Measurements from ENCODE around the gene CACNB4.

Gene CACNB4

GRCh38 chr2:151849413-151850010 is 249.3 kb downstream of the CACNB4 start:
- peak in 2 of 3 experiments; percentile 3 to 54 for DNase-seq

GRCh38 chr2:151845884-151846283 is 253.0 kb downstream of the CACNB4 start:
- no peak for DNase-seq

GRCh38 chr2:151845481-151845880 is 253.4 kb downstream of the CACNB4 start:
- no peak for DNase-seq

DNA sequence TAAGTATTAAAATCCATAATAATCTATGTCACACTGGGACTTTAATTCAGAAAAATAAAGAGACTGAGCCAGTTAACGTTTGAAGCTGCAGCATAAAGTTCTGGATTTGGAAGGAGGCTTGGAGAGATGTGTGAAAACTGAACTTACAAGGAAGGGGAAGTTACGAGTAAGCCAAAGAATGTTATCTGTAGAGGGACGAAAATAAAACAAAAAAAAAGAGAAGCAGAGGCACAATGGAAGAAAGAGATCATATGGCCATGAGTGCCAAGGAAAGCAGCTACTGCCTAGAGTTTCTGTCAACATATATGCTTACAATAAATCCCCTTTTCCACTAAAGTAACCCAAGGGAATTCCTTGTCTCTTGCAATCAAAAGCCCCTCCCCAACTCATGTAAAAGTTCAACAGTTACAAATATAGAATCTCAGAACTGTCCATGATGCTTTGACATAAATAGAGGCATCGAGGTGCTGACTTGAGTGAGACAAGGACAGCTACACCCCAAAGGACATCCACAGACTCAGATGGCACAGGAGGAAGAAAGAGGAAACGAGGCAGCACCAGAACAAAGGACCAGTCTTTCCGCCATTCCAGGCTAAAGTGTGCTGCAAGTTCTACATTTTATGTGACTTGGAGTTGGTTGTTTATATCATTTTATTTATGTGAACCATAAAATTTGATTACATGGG is 254.5 kb downstream of the CACNB4 start:
- DNase-seq = no peak

- no peak for DNase-seq
These were observed 255.2 kb downstream of the CACNB4 start for GRCh38 chr2:151843691-151844061.

DNA sequence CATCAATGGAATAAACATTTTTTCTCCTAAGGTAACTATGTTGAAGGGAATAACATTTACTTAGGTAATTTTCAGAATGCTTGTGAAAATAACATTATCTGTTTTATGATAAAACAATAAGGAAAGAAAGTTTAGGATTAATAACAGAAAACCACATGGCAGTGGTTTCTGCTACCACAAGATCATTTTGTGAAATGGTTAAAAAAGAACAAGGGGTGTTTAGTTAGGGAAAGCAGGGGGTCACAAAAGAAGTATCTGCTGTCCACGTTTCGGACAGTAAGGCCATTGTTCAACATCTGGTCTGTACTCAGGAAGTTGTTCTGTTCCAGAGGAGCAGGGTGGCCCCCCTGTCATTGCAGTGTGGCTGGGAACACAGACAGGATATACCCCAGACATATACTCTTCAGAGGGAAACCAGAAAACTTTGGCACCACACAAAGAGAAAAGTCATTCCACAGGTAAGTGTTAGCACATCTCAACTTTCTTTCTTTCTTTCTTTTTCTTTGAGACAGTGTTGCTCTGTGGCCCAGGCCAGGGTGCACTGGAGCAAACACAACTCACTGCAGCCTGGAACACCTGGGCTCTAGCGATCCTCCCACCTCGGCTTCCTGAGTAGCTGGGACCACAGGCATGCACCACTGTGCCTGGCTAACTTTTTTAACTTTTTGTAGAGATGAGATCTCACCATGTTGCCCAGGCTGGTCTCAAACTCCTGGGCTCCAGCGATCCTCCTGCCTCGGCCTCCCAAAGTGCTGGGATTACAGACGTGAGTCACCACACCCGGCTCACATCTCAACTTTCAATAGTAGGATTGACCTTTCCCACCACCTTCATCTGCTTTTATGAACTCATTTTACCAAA is 255.8 kb downstream of the CACNB4 start:
- DNase-seq = no peak

DNA sequence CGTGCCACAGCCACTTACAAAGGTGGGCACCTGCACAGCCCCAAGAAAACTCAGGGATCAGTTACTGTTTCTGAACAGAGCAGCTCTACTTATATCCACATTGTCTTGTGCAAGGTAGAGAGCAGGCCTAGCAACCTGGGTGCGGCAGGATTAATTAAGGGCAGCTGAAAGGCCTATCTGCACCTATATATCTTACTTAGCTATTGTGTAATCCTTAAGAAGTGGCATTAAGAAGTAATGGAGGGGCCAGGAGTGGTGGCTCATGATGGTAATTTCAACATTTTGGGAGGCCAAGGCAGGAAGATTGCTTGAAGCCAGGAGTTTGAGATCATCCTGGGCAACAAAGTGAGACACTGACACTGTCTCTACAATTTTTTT is 257.8 kb downstream of the CACNB4 start:
- no peak for DNase-seq

DNA sequence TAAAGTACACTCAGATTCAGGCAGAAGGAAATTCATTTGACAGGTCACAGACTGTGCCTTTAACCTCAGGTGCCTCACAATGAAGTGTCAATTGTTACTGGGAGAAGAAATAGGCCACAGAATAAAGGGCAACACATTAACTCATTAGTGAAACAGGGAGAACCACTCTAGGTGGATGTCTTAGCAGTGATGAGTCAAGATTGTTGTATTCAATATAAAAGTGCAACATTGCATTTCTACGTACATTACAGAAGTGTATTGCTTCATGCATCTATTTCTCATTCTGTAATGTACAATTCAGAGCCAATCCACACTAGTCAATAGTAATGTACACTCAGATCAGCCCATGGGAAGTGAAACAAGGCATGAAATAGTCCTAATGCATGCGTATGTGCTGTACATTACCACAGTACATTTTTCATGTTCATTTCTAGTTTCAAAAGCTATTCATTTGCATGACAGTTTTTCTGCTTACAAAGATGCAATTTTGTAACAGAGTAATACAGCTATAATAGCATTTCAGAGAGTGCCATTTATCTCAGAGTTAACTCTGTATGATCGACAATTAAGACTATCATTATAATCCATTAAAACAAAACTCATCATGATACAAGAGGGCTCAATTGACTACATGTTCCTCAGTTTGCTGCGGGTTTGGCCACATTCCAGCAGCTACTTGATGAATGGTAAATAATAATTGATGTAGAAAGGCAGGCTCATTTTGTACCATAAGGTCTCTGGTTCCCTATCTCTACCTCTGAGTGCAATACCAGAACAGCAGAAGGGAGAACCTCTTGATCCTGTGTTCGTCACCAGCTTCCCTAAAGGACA is 258.4 kb downstream of the CACNB4 start:
- DNase-seq = peak in 2 of 3 experiments; percentile 44 to 88

GRCh38 chr2:151837926-151838325 is 260.9 kb downstream of the CACNB4 start:
- no peak for DNase-seq

- DNase-seq = no peak
These were observed 264.9 kb downstream of the CACNB4 start for GRCh38 chr2:151833984-151834383.

- DNase-seq = no peak
These were observed 267.9 kb downstream of the CACNB4 start for GRCh38 chr2:151830961-151831360.

GRCh38 chr2:151828890-151829324 is 269.9 kb downstream of the CACNB4 start:
- DNase-seq = no peak

GRCh38 chr2:151828143-151828889 is 270.5 kb downstream of the CACNB4 start, which contains the start of gene ARL5A:
Gene ARL5A (minus strand): TSS chr2:151828421. CDS start chr2:151828176, 245 bp downstream.
- peak; percentile 81 to 96 (median 95) for DNase-seq

GRCh38 chr2:151827564-151828142 is 271.2 kb downstream of the CACNB4 start:
- DNase-seq = peak in 2 of 3 experiments; percentile 52 to 64

GRCh38 chr2:151826737-151827157 is 272.1 kb downstream of the CACNB4 start:
- no peak for DNase-seq

DNA sequence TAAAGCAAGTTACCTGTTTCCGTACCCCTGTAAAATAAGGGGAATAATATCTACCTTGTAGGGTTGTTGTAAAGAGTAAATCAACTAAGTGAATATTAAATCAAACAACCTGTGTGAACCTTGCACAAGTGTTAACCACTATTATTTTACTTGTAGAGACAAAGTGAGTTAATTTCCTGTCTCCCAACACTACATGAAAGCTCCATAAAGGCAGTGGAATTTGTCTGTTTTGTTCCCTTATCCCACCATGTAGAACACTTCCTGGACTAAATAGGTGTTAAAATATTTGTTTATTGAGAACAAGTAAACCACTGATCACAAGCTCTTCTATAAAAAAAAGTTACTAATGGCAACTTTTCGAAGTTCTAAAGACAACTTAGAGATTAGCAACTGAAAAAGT is 274.0 kb downstream of the CACNB4 start:
- no peak for DNase-seq

- DNase-seq = no peak
These were observed 275.2 kb downstream of the CACNB4 start for GRCh38 chr2:151823651-151824050.

DNA sequence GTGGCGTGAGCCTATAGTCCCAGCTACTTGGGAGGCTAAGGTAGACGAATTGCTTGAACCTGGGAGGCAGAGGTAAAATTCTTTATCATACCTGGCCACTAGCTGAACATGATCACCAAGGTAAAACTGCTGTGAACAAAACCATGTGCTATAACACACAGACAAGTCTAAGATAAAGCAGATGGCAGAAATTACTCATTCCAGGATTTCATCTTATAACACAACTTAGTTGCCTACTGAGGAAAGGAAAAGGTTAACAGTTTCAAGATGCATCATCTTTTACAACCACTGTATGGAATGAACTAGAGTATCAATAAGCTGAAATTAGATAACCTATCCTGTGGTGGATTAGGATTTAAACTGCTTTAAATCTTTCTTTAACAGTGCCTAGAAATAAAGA is 278.9 kb downstream of the CACNB4 start:
- DNase-seq = no peak

- DNase-seq = no peak
These were observed 280.9 kb downstream of the CACNB4 start for GRCh38 chr2:151817929-151818328.

DNA sequence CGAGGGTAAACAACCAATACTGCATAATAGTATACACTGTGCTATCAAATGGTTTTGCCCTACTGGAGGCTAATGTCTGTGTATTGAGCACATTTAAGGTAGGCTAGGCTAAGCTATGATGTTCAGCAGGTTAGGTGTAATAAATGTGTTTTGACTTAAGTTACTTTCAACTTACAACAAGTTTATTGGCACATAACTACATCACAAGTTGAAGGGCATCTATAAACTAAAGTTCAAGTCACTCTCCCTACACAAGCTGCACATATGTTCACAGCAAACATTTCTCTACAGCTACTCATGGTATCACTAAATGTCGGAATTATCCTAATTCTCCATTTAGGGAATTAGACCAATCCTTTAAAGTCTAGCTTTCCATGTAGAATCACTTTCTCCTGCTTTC is 282.0 kb downstream of the CACNB4 start:
- DNase-seq = no peak

- no peak for DNase-seq
These were observed 282.9 kb downstream of the CACNB4 start for GRCh38 chr2:151815821-151816489.

Data from NCI-H1417 (cell line).